HCT116 (cell line): ENCODE results near the gene CLASP1. TPM values are rescaled to one million over a fixed set of nuclear protein-coding genes. Genes with fewer than 3 reads are reported as not detected.
"Not testable (repeated sequence)": the region's sequence is repeated elsewhere in the genome, so short reads cannot be mapped to it uniquely, and the experiment has no call there.

Experiments
- ATAC-seq: fragments of 200-7000 bp; cut with Tn5 transposase; 2 replicates; pipeline ENCODE4 v1.9.1; 2020; ENCODE audit warnings: mild to moderate bottlenecking, moderate library complexity
- BruUV-seq: library from RNA; stranded (reverse); fragments of 400-500 nt; replicated peaks from 2 replicates; lab custom pipeline; 2021; lab: Mats Ljungman, UMichigan
- CTCF ChIA-PET: fragments of 300-600 bp; sonication (Branson Sonifier 250); formaldehyde crosslinking; loops from one replicate; lab custom pipeline; 2021; ENCODE audit warnings: antibody characterized with exemption; lab: Charles Lee
- POLR2A ChIA-PET: fragments of 300-600, 350-600 bp; sonication (Branson Sonifier 250); formaldehyde crosslinking; loops from one replicate; lab custom pipeline; 2021; ENCODE audit warnings: antibody characterized with exemption; lab: Charles Lee
- RAD21 ChIA-PET, 2 experiments: fragments of 300-600 bp; sonication (Branson Sonifier 250); formaldehyde crosslinking; loops; one replicate each; lab custom pipeline; 2023; ENCODE audit warnings: low total read pairs in 2 of 2; ENCODE audit not compliant: uncharacterized antibody in 2 of 2, unreplicated experiment in 2 of 2, low non-redundant PET in 1 of 2; lab: Charles Lee
- DNase-seq: peaks from one replicate; pipeline ENCODE4 v3.0.0-alpha.2; 2010; ENCODE audit warnings: low read depth, low spot score
- H2AFZ ChIP-seq: fragments of 200-600 bp; shearing (Covaris generic), sonication (generic); 2 replicates; pipeline ENCODE4 v1.6.1; 2017; ENCODE audit warnings: low read depth, mixed run types, mixed read lengths, antibody characterized with exemption, low read length; ENCODE audit not compliant: poor library complexity, severe bottlenecking
- H3K27ac ChIP-seq: 2 replicates; pipeline ENCODE4 v1.5.1; 2012; ENCODE audit warnings: low read depth, low read length
- H3K27me3 ChIP-seq: fragments of 200-600 bp; sonication (generic); 2 replicates; pipeline ENCODE4 v1.6.1; 2016; ENCODE audit warnings: mixed run types, low read length, mixed read lengths; ENCODE audit not compliant: insufficient read depth
- H3K36me3 ChIP-seq, 2 experiments: fragments of 200-500 bp in 1 of 2; fragments of 200-600 bp in 1 of 2; sonication (Bioruptor generic) in 1 of 2; sonication (generic) in 1 of 2; 2 replicates each; pipeline versions ENCODE4 v1.5.1 to v1.6.1; 2014 to 2016; ENCODE audit warnings: low read length in 2 of 2, inconsistent platforms in 1 of 2, mixed read lengths in 1 of 2, mixed run types in 1 of 2; ENCODE audit not compliant: insufficient read depth in 2 of 2, control insufficient read depth in 1 of 2
- H3K4me1 ChIP-seq, 2 experiments: fragments of 200-600 bp in 1 of 2; sonication (generic) in 1 of 2; 2 replicates each; pipeline versions ENCODE4 v1.5.1 to v1.6.1; 2012 to 2017; ENCODE audit warnings: low read length in 2 of 2, inconsistent platforms in 1 of 2, mild to moderate bottlenecking in 1 of 2, mixed read lengths in 1 of 2, mixed run types in 1 of 2, moderate library complexity in 1 of 2; ENCODE audit not compliant: insufficient read depth in 2 of 2, control insufficient read depth in 1 of 2
- H3K4me2 ChIP-seq: fragments of 200-600 bp; sonication (generic); 2 replicates; pipeline ENCODE4 v1.6.1; 2017; ENCODE audit warnings: mixed run types, low read length, mixed read lengths
- H3K4me3 ChIP-seq, 2 experiments: fragments of 200-600 bp in 1 of 2; sonication (generic) in 1 of 2; replicated peaks in 1 of 2; 2 replicates each; pipeline ENCODE4 v1.5.1; 2011 to 2016; ENCODE audit warnings: low read length in 2 of 2, control low read depth in 1 of 2, low read depth in 1 of 2, mild to moderate bottlenecking in 1 of 2, mixed read lengths in 1 of 2, mixed run types in 1 of 2
- H3K79me2 ChIP-seq: fragments of 200-600 bp; sonication (generic); 2 replicates; pipeline ENCODE4 v1.6.1; 2017; ENCODE audit warnings: mild to moderate bottlenecking, mixed run types, low read length, moderate library complexity, mixed read lengths; ENCODE audit not compliant: insufficient read depth
- H3K9ac ChIP-seq: fragments of 200-600 bp; sonication (generic); 2 replicates; pipeline ENCODE4 v1.6.1; 2016; ENCODE audit warnings: low read length, mixed read lengths
- H3K9me2 ChIP-seq: fragments of 200-600 bp; sonication (generic), shearing (Covaris generic); 2 replicates; pipeline ENCODE4 v1.6.1; 2017; ENCODE audit warnings: mixed run types, mild to moderate bottlenecking, moderate library complexity; ENCODE audit not compliant: insufficient read depth
- H3K9me3 ChIP-seq, 2 experiments: fragments of 200-500 bp in 1 of 2; fragments of 200-600 bp in 1 of 2; sonication (Bioruptor generic) in 1 of 2; sonication (generic) in 1 of 2; 2 replicates each; pipeline ENCODE4 v1.6.1; 2014 to 2017; ENCODE audit warnings: low read length in 2 of 2, mixed read lengths in 2 of 2, inconsistent platforms in 1 of 2, low read depth in 1 of 2, mild to moderate bottlenecking in 1 of 2, mixed run types in 1 of 2, moderate library complexity in 1 of 2; ENCODE audit not compliant: control insufficient read depth in 1 of 2, insufficient read depth in 1 of 2
- H4K20me1 ChIP-seq: fragments of 200-600 bp; sonication (generic), shearing (Covaris generic); 2 replicates; pipeline ENCODE4 v1.6.1; 2017; ENCODE audit warnings: mixed run types, mild to moderate bottlenecking, moderate library complexity; ENCODE audit not compliant: insufficient read depth
- EGR1 ChIP-seq: IDR thresholded peaks from 2 replicates; pipeline ENCODE4 v1.6.1; 2012; ENCODE audit warnings: low read depth
- ELF1 ChIP-seq: IDR thresholded peaks from 2 replicates; pipeline ENCODE4 v1.6.1; 2012; ENCODE audit warnings: low read depth, borderline replicate concordance
- EZH2 ChIP-seq: fragments of 200-600 bp; sonication (generic); IDR thresholded peaks from 2 replicates; pipeline ENCODE4 v1.6.1; 2017; ENCODE audit warnings: antibody characterized with exemption, mixed run types
- EZH2phosphoT487 ChIP-seq: fragments of 200-600 bp; IDR thresholded peaks from 2 replicates; pipeline ENCODE4 v1.6.1; 2018; ENCODE audit warnings: antibody characterized with exemption, borderline replicate concordance
- FOSL1 ChIP-seq: IDR thresholded peaks from 2 replicates; pipeline ENCODE4 v1.6.1; 2012; ENCODE audit warnings: low read depth
- JUND ChIP-seq: IDR thresholded peaks from 2 replicates; pipeline ENCODE4 v1.6.1; 2012
- POLR2A ChIP-seq: IDR thresholded peaks from 2 replicates; pipeline ENCODE4 v1.7.0; 2011; ENCODE audit warnings: borderline replicate concordance; ENCODE audit not compliant: insufficient read depth, insufficient read length; ENCODE audit errors: extremely low read depth
- POLR2AphosphoS5 ChIP-seq: IDR thresholded peaks from 2 replicates; pipeline ENCODE4 v1.6.1; 2011; ENCODE audit warnings: mild to moderate bottlenecking, low read depth, low read length, moderate library complexity
- RAD21 ChIP-seq: IDR thresholded peaks from 2 replicates; pipeline ENCODE4 v1.6.1; 2012; ENCODE audit warnings: low read depth, mild to moderate bottlenecking
- SP1 ChIP-seq: IDR thresholded peaks from 2 replicates; pipeline ENCODE4 v1.6.1; 2012; ENCODE audit warnings: low read depth
- TCF7L2 ChIP-seq: IDR thresholded peaks from 2 replicates; pipeline ENCODE4 v1.7.0; 2011; ENCODE audit warnings: borderline replicate concordance, inconsistent platforms; ENCODE audit not compliant: insufficient read depth, insufficient read length; ENCODE audit errors: extremely low read depth
- ZNF274 ChIP-seq: fragments of 200-500 bp; sonication (Bioruptor generic); IDR thresholded peaks from 2 replicates; pipeline ENCODE4 v1.6.1; 2014; ENCODE audit warnings: mild to moderate bottlenecking, low read depth, low read length, inconsistent platforms
- intact Hi-C: fragments of 100-400 bp; cut with micrococcal nuclease; formaldehyde crosslinking; loops from 2 replicates; pipeline ENCODE4 v1.10.0; 2022
- total RNA-seq: library from RNA; stranded (reverse); gene quantifications from one replicate; pipeline ENCODE4 v1.2.1, GENCODE V29; 2021; ENCODE audit not compliant: unreplicated experiment
- TF ChIP-seq, protein P1 (sequence below): IDR thresholded peaks from 2 replicates; pipeline ENCODE4 v1.6.1; 2012
- TF ChIP-seq, protein P2 (sequence below): IDR thresholded peaks from 2 replicates; pipeline ENCODE4 v1.6.1; 2012
- TF ChIP-seq, protein P3 (sequence below), 3 experiments: fragments of 200-600 bp in 1 of 3; sonication (generic) in 1 of 3; IDR thresholded peaks in 2 of 3; conservative IDR thresholded peaks in 1 of 3; 2 replicates each; pipeline ENCODE4 v1.5.1; 2012 to 2017; ENCODE audit warnings: low read depth in 2 of 3, low read length in 2 of 3, antibody characterized with exemption in 1 of 3, borderline replicate concordance in 1 of 3, control low read depth in 1 of 3, mild to moderate bottlenecking in 1 of 3, mixed read lengths in 1 of 3, mixed run types in 1 of 3, moderate library complexity in 1 of 3; ENCODE audit not compliant: insufficient read depth in 1 of 3
- TF ChIP-seq, protein P4 (sequence below): IDR thresholded peaks from 2 replicates; pipeline ENCODE4 v1.6.1; 2011; ENCODE audit warnings: mild to moderate bottlenecking, low read length, moderate library complexity; ENCODE audit not compliant: insufficient replicate concordance; ENCODE audit errors: extremely low read depth

Gene CLASP1
- total RNA-seq, 1 experiment from 2014 or later = 41.9 TPM

DNA sequence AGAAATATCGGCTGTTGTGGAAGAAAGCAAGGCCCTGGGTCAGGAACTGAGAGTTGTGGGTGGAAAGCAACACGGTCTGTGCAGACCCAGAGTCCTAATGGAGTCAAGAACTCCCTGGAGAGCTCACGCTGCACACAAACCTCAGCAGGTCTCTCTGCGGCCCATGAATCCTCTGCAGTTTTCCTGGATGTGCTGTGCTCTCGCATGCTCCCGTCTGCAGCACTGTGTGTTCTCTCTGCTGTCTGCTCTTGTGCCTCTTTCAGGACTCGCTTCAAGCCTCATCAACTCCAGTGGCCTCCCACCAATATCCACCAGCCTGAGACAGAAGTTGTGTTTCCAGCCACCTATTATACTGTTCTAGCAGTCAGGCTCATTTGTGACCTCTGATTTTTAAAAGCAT is 94.3 kb downstream of the CLASP1 start:
- H3K79me2 ChIP-seq = peaks cover 36% of the 10 kb centered on the region
- intact Hi-C loops = no loop called here
- TF ChIP-seq FOSL1 = no peak
- TF ChIP-seq ZNF274 = no peak
- TF ChIP-seq EZH2phosphoT487 = no peak
- TF ChIP-seq TCF7L2 = no peak
- no peak for TF ChIP-seq ELF1
- TF ChIP-seq EZH2 = no peak
- TF ChIP-seq, protein P1, sequence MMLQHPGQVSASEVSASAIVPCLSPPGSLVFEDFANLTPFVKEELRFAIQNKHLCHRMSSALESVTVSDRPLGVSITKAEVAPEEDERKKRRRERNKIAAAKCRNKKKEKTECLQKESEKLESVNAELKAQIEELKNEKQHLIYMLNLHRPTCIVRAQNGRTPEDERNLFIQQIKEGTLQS = no peak
- TF ChIP-seq POLR2A = no peak
- TF ChIP-seq, protein P2, sequence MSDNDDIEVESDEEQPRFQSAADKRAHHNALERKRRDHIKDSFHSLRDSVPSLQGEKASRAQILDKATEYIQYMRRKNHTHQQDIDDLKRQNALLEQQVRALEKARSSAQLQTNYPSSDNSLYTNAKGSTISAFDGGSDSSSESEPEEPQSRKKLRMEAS = no peak
- no peak for TF ChIP-seq RAD21
- no peak for TF ChIP-seq POLR2AphosphoS5
- no peak for TF ChIP-seq SP1
- no peak for TF ChIP-seq EGR1
- TF ChIP-seq, protein P3, sequence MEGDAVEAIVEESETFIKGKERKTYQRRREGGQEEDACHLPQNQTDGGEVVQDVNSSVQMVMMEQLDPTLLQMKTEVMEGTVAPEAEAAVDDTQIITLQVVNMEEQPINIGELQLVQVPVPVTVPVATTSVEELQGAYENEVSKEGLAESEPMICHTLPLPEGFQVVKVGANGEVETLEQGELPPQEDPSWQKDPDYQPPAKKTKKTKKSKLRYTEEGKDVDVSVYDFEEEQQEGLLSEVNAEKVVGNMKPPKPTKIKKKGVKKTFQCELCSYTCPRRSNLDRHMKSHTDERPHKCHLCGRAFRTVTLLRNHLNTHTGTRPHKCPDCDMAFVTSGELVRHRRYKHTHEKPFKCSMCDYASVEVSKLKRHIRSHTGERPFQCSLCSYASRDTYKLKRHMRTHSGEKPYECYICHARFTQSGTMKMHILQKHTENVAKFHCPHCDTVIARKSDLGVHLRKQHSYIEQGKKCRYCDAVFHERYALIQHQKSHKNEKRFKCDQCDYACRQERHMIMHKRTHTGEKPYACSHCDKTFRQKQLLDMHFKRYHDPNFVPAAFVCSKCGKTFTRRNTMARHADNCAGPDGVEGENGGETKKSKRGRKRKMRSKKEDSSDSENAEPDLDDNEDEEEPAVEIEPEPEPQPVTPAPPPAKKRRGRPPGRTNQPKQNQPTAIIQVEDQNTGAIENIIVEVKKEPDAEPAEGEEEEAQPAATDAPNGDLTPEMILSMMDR (IDR thresholded peaks at IDR 0.05 in 2 of 3, conservative IDR thresholded peaks at IDR 0.05 in 1 of 3; ENCODE audit: borderline replicate concordance in 1 of 3, insufficient read depth in 1 of 3, low read depth in 2 of 3, low read length in 2 of 3) = no peak
- no peak for TF ChIP-seq JUND
- TF ChIP-seq, protein P4, sequence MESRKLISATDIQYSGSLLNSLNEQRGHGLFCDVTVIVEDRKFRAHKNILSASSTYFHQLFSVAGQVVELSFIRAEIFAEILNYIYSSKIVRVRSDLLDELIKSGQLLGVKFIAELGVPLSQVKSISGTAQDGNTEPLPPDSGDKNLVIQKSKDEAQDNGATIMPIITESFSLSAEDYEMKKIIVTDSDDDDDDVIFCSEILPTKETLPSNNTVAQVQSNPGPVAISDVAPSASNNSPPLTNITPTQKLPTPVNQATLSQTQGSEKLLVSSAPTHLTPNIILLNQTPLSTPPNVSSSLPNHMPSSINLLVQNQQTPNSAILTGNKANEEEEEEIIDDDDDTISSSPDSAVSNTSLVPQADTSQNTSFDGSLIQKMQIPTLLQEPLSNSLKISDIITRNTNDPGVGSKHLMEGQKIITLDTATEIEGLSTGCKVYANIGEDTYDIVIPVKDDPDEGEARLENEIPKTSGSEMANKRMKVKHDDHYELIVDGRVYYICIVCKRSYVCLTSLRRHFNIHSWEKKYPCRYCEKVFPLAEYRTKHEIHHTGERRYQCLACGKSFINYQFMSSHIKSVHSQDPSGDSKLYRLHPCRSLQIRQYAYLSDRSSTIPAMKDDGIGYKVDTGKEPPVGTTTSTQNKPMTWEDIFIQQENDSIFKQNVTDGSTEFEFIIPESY = no peak
- no peak overlapping the region for H3K9ac ChIP-seq
- POLR2A ChIA-PET = no interaction called here
- H3K9me3 ChIP-seq = no peaks in the 10 kb centered on the region
- no peak overlapping the region for H3K4me2 ChIP-seq
- H3K27ac ChIP-seq = no peak overlapping the region
- no peaks in the 10 kb centered on the region for H3K36me3 ChIP-seq
- DNase-seq = no peak
- no TSS peak for BruUV-seq
- no peak for ATAC-seq
- CTCF ChIA-PET = no interaction called here
- no peak overlapping the region for H3K4me3 ChIP-seq
- H3K27me3 ChIP-seq = no peaks in the 10 kb centered on the region
- no peaks in the 10 kb centered on the region for H4K20me1 ChIP-seq
- no peak overlapping the region for H2AFZ ChIP-seq
- H3K9me2 ChIP-seq = no peaks in the 10 kb centered on the region
- H3K4me1 ChIP-seq = no peaks in the 10 kb centered on the region
- RAD21 ChIA-PET = no interaction called here

DNA sequence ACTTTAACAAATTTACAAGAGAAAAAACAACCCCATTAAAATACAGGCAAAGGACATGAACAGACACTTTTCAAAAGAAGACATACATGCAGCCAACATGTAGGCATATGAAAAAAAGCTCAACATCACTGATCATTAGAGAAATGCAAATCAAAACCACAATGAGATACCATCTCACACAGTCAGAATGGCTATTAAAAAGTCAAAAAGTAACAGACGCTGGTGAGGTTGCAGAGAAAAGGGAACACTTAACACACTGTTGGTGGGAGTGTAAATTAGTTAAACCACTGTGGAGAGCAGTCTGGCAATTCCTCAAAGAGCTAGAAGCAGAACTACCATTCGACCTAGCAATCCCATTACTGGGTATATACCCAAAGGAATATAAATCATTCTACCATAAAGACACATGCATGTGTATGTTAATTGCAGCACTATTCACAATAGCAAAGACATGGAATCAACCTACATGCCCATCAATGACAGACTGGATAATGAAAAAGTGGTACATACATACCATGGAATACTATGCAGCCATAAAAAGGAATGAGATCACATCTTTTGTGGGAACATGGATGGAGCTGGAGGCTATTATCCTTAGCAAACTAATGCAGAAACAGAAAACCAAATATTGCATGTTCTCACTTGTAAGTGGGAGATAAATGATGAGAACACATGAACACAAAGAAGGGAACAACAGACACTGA is 96.6 kb downstream of the CLASP1 start:
- H3K4me3 ChIP-seq, BruUV-seq, H2AFZ ChIP-seq, DNase-seq, H3K27me3 ChIP-seq, ATAC-seq, H3K9ac ChIP-seq, POLR2A ChIA-PET, H3K4me1 ChIP-seq, H3K9me2 ChIP-seq, H3K27ac ChIP-seq, H3K36me3 ChIP-seq, H3K4me2 ChIP-seq, H4K20me1 ChIP-seq, H3K9me3 ChIP-seq, intact Hi-C loops, RAD21 ChIA-PET: not testable (repeated sequence)
- peaks cover 38% of the 10 kb centered on the region for H3K79me2 ChIP-seq
- CTCF ChIA-PET = interaction anchor here (1.4 kb wide), 1 partner anchor 424 kb away, joined by 3 read pairs; no protein-coding TSS in a partner anchor
